Transverse colon (tissue), 4 donors: ENCODE measurements around the gene MPV17.

Experiments used
- CTCF ChIP-seq, 5 experiments: fragments of 200-600 bp in 3 of 5; fragments of 450-650 bp in 2 of 5; sonication (generic) in 3 of 5; IDR thresholded peaks; 1 replicate in 2 of 5; 2 replicates in 3 of 5; pipeline ENCODE4 v1.5.1; 2016 to 2017; ENCODE audit warnings: antibody characterized with exemption in 5 of 5, inconsistent platforms in 3 of 5, mild to moderate bottlenecking in 2 of 5, moderate library complexity in 1 of 5
- EP300 ChIP-seq: sonication (generic); formaldehyde crosslinking; IDR thresholded peaks from one replicate; pipeline ENCODE4 v1.6.1; 2017; ENCODE audit warnings: antibody characterized with exemption, low read depth
- POLR2A ChIP-seq: fragments of 450-650 bp; IDR thresholded peaks from one replicate; pipeline ENCODE4 v1.6.1; 2016; ENCODE audit warnings: antibody characterized with exemption, mild to moderate bottlenecking, moderate library complexity
- POLR2AphosphoS5 ChIP-seq, 3 donors: sonication (generic); formaldehyde crosslinking; IDR thresholded peaks; one replicate each; pipeline ENCODE4 v1.6.1; 2016; ENCODE audit warnings: antibody characterized with exemption in 3 of 3

- TF ChIP-seq CTCF (IDR thresholded peaks at IDR 0.05) = no peak
- no peak for TF ChIP-seq POLR2A
- no peak for TF ChIP-seq POLR2AphosphoS5 (IDR thresholded peaks at IDR 0.05)
- no peak for TF ChIP-seq EP300
Measured at GRCh38 chr2:27369471-27370025, 46.7 kb upstream of the MPV17 start.
